ENCODE data around the gene PNPLA6.

DNA sequence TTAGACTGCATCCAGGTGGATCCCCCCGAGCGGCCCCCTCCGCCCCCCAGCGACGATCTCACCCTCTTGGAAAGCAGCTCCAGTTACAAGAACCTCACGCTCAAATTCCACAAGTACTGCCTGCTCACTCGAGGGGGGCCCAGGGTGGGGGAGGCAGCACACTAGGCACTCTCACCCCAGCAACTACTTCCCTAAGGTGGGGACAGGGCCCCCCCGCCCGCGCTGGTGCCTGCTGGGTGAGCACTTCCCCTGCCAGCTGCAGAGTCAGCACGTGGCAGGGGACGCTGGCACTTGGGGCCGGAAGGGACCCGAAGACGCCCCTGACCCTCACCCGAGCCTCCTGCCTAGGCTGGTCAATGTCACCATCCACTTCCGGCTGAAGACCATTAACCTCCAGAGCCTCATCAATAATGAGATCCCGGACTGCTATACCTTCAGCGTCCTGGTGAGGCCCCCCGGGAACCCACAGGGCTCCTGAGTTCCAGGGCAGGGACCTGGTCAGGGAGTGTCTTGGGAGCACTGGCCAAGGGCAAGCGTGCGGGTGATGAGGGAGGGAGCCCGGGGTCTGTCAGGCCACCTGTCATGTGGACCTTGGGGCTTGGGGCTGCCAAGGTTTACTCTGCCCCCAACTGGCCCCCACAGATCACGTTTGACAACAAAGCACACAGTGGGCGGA, 7.9 kb upstream of the PNPLA6 start:
- TF ChIP-seq, protein P1, sequence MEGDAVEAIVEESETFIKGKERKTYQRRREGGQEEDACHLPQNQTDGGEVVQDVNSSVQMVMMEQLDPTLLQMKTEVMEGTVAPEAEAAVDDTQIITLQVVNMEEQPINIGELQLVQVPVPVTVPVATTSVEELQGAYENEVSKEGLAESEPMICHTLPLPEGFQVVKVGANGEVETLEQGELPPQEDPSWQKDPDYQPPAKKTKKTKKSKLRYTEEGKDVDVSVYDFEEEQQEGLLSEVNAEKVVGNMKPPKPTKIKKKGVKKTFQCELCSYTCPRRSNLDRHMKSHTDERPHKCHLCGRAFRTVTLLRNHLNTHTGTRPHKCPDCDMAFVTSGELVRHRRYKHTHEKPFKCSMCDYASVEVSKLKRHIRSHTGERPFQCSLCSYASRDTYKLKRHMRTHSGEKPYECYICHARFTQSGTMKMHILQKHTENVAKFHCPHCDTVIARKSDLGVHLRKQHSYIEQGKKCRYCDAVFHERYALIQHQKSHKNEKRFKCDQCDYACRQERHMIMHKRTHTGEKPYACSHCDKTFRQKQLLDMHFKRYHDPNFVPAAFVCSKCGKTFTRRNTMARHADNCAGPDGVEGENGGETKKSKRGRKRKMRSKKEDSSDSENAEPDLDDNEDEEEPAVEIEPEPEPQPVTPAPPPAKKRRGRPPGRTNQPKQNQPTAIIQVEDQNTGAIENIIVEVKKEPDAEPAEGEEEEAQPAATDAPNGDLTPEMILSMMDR (conservative IDR thresholded peaks at IDR 0.05; ENCODE audit: low read depth, low read length): no peak
- TF ChIP-seq EZH2phosphoT487 (IDR thresholded peaks at IDR 0.05; ENCODE audit: borderline replicate concordance, low read length) (no peak), EZH2 (IDR thresholded peaks at IDR 0.05; ENCODE audit: low read length, unreplicated experiment) (no peak)
